ENCODE measurements around the gene MARK2. TPM values are rescaled to one million over a fixed set of nuclear protein-coding genes. Genes with fewer than 3 reads are reported as not detected.

Gene MARK2
- polyA plus RNA-seq, 1 of the 3 experiments (the other 2 are of a cell fraction), result 18.8 TPM

DNA sequence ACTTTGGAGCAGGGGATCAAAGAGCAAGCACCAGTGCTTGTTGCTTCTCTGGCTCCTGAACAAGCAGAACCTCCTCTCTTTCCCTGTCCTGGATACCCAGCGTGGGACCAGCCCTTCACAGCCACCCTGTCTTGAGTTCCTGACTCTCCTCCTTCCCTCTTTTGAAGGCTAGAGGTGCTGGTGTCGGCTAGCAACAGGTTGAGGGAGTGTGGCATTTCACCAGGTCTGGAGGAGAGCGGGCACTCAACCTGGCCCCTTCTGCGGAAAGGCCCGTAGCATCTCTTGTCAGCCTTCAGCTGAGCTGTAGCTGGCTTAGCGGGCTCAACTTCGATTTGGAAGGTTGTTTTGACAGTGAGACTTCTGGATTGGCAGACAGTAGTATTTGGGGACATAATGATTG lies 51.5 kb downstream of the MARK2 start:
- Histone ChIP-seq H3F3A (replicated peaks; ENCODE audit: insufficient read depth) (no peaks in the 10 kb centered on the region), H3K27me3 (ENCODE audit: insufficient read depth) (no peaks in the 10 kb centered on the region), H4K20me1 (ENCODE audit: insufficient read depth) (peaks cover 77% of the 10 kb centered on the region), H3K9me2 (no peaks in the 10 kb centered on the region), H3K27ac (ENCODE audit: low read depth in 2 of 2, low read length in 1 of 2) (no peak overlapping the region), H3K9ac (no peak overlapping the region), H3K36me3 (replicated peaks in 1 of 2; ENCODE audit: control insufficient read depth in 1 of 2, insufficient read depth in 2 of 2, low read length in 1 of 2) (peaks cover 0 to 7% of the 10 kb centered on the region in 2 experiments), H3K4me1 (ENCODE audit: control insufficient read depth in 1 of 2, insufficient read depth in 2 of 2, low read depth in 1 of 2, low read length in 1 of 2) (peaks cover 4 to 15% of the 10 kb centered on the region in 2 experiments; a peak in 2 of 4 replicates), H3K79me2 (ENCODE audit: insufficient read depth) (peaks cover 87% of the 10 kb centered on the region), H2AFZ (ENCODE audit: low read depth) (no peak overlapping the region), H3K4me2 (no peak overlapping the region), H3K4me3 (ENCODE audit: low read depth in 2 of 2, low read length in 1 of 2) (no peak overlapping the region), H3K9me3 (no peaks in the 10 kb centered on the region)
- ChIA-PET POLR2A (no interaction called here), CTCF (interaction anchor here (0.7 to 4.0 kb wide), 4 partner anchors 16 to 53 kb away, joined by 3 to 12 read pairs (median 4); no protein-coding TSS in a partner anchor)
- TF ChIP-seq YY1 (IDR thresholded peaks at IDR 0.05; ENCODE audit: low read depth) (no peak), EP300 (IDR thresholded peaks at IDR 0.05; ENCODE audit: borderline replicate concordance in 1 of 2, low read depth in 1 of 2, low read length in 1 of 2) (no peak), GATA2 (CRISPR knock-in tag; IDR thresholded peaks at IDR 0.05) (no peak), EZH2phosphoT487 (IDR thresholded peaks at IDR 0.05; ENCODE audit: borderline replicate concordance, low read depth) (no peak), FOXM1 (IDR thresholded peaks at IDR 0.05; ENCODE audit: low read depth) (no peak), CHD2 (IDR thresholded peaks at IDR 0.05; ENCODE audit: low read length, partially characterized antibody) (no peak), NRF1 (IDR thresholded peaks at IDR 0.05; ENCODE audit: low read depth, low read length) (no peak), POLR2AphosphoS5 (IDR thresholded peaks at IDR 0.05; ENCODE audit: low read depth, low read length) (no peak), RAD21 (IDR thresholded peaks at IDR 0.05; ENCODE audit: low read length) (no peak), TEAD4 (IDR thresholded peaks at IDR 0.05; ENCODE audit: borderline replicate concordance, insufficient read depth) (no peak), SIN3A (IDR thresholded peaks at IDR 0.05; ENCODE audit: borderline replicate concordance, low read depth, low read length) (no peak)
- TF ChIP-seq, protein P1, sequence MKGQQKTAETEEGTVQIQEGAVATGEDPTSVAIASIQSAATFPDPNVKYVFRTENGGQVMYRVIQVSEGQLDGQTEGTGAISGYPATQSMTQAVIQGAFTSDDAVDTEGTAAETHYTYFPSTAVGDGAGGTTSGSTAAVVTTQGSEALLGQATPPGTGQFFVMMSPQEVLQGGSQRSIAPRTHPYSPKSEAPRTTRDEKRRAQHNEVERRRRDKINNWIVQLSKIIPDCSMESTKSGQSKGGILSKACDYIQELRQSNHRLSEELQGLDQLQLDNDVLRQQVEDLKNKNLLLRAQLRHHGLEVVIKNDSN (IDR thresholded peaks at IDR 0.05; ENCODE audit: borderline replicate concordance, low read depth), result no peak
- TF ChIP-seq, protein P2, sequence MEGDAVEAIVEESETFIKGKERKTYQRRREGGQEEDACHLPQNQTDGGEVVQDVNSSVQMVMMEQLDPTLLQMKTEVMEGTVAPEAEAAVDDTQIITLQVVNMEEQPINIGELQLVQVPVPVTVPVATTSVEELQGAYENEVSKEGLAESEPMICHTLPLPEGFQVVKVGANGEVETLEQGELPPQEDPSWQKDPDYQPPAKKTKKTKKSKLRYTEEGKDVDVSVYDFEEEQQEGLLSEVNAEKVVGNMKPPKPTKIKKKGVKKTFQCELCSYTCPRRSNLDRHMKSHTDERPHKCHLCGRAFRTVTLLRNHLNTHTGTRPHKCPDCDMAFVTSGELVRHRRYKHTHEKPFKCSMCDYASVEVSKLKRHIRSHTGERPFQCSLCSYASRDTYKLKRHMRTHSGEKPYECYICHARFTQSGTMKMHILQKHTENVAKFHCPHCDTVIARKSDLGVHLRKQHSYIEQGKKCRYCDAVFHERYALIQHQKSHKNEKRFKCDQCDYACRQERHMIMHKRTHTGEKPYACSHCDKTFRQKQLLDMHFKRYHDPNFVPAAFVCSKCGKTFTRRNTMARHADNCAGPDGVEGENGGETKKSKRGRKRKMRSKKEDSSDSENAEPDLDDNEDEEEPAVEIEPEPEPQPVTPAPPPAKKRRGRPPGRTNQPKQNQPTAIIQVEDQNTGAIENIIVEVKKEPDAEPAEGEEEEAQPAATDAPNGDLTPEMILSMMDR (IDR thresholded peaks at IDR 0.05), result no peak
- TF ChIP-seq, protein P3, sequence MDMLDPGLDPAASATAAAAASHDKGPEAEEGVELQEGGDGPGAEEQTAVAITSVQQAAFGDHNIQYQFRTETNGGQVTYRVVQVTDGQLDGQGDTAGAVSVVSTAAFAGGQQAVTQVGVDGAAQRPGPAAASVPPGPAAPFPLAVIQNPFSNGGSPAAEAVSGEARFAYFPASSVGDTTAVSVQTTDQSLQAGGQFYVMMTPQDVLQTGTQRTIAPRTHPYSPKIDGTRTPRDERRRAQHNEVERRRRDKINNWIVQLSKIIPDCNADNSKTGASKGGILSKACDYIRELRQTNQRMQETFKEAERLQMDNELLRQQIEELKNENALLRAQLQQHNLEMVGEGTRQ (IDR thresholded peaks at IDR 0.05; ENCODE audit: borderline replicate concordance, low read depth, low read length), result no peak
- TF ChIP-seq, protein P4, sequence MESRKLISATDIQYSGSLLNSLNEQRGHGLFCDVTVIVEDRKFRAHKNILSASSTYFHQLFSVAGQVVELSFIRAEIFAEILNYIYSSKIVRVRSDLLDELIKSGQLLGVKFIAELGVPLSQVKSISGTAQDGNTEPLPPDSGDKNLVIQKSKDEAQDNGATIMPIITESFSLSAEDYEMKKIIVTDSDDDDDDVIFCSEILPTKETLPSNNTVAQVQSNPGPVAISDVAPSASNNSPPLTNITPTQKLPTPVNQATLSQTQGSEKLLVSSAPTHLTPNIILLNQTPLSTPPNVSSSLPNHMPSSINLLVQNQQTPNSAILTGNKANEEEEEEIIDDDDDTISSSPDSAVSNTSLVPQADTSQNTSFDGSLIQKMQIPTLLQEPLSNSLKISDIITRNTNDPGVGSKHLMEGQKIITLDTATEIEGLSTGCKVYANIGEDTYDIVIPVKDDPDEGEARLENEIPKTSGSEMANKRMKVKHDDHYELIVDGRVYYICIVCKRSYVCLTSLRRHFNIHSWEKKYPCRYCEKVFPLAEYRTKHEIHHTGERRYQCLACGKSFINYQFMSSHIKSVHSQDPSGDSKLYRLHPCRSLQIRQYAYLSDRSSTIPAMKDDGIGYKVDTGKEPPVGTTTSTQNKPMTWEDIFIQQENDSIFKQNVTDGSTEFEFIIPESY (IDR thresholded peaks at IDR 0.05; ENCODE audit: borderline replicate concordance, low read depth), result no peak
- TF ChIP-seq, protein P5, sequence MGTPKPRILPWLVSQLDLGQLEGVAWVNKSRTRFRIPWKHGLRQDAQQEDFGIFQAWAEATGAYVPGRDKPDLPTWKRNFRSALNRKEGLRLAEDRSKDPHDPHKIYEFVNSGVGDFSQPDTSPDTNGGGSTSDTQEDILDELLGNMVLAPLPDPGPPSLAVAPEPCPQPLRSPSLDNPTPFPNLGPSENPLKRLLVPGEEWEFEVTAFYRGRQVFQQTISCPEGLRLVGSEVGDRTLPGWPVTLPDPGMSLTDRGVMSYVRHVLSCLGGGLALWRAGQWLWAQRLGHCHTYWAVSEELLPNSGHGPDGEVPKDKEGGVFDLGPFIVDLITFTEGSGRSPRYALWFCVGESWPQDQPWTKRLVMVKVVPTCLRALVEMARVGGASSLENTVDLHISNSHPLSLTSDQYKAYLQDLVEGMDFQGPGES (IDR thresholded peaks at IDR 0.05; ENCODE audit: low read depth, low read length), result no peak
- TF ChIP-seq, protein P6, sequence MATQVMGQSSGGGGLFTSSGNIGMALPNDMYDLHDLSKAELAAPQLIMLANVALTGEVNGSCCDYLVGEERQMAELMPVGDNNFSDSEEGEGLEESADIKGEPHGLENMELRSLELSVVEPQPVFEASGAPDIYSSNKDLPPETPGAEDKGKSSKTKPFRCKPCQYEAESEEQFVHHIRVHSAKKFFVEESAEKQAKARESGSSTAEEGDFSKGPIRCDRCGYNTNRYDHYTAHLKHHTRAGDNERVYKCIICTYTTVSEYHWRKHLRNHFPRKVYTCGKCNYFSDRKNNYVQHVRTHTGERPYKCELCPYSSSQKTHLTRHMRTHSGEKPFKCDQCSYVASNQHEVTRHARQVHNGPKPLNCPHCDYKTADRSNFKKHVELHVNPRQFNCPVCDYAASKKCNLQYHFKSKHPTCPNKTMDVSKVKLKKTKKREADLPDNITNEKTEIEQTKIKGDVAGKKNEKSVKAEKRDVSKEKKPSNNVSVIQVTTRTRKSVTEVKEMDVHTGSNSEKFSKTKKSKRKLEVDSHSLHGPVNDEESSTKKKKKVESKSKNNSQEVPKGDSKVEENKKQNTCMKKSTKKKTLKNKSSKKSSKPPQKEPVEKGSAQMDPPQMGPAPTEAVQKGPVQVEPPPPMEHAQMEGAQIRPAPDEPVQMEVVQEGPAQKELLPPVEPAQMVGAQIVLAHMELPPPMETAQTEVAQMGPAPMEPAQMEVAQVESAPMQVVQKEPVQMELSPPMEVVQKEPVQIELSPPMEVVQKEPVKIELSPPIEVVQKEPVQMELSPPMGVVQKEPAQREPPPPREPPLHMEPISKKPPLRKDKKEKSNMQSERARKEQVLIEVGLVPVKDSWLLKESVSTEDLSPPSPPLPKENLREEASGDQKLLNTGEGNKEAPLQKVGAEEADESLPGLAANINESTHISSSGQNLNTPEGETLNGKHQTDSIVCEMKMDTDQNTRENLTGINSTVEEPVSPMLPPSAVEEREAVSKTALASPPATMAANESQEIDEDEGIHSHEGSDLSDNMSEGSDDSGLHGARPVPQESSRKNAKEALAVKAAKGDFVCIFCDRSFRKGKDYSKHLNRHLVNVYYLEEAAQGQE (IDR thresholded peaks at IDR 0.05; ENCODE audit: low read depth, low read length), result no peak
- TF ChIP-seq, protein P7, sequence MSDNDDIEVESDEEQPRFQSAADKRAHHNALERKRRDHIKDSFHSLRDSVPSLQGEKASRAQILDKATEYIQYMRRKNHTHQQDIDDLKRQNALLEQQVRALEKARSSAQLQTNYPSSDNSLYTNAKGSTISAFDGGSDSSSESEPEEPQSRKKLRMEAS (IDR thresholded peaks at IDR 0.05; ENCODE audit: low read depth), result no peak
- WGBS (ENCODE audit: low lambda C conversion rate), result 82% methylated on average over 7 of the region's 7 CpGs
- DNase-seq, result no peak

Measured in SK-N-SH (cell line).